Right ventricle myocardium superior (tissue), 1 donor: ENCODE measurements around the gene DOK7. TPM values are rescaled to one million over a fixed set of nuclear protein-coding genes. Genes with fewer than 3 reads are reported as not detected.

ENCODE experiments used
- ATAC-seq: fragments of 200-7000 bp; cut with Tn5 transposase; one replicate; pipeline ENCODE4 v1.9.1; 2020; ENCODE audit warnings: mild to moderate bottlenecking; ENCODE audit not compliant: poor library complexity
- DNase-seq: peaks from one replicate; pipeline ENCODE4 v3.0.0-alpha.2; 2020
- intact Hi-C: fragments of 100-400 bp; cut with DNase I; formaldehyde crosslinking; loops from one replicate; pipeline ENCODE4 v1.11.2; 2022
- total RNA-seq: library from RNA; stranded (reverse); fragmentation: NEBNext Ultra II Directional; extraction: Animal tissue kit (Norgen Biotek cat#: 25700); gene quantifications from one replicate; pipeline ENCODE4 v1.2.1, GENCODE V29; 2021
- donor health status: DM: no; HTN: yes; CAD: no; lungs with severe emphysema.

The DOK7 gene
- total RNA-seq, 1 donor from 2014 or later, result 33.7 TPM

- DNase-seq (no peak), ATAC-seq (peak; percentile 11)
- intact Hi-C loops, result no loop called here
Measured at GRCh38 chr4:3479358-3480101, 16.4 kb downstream of the DOK7 start.

- intact Hi-C loops, result no loop called here
- peak; percentile 87 for DNase-seq
- ATAC-seq, result peak; percentile 33
Measured at GRCh38 chr4:3480528-3481112, 17.5 kb downstream of the DOK7 start.

GRCh38 chr4:3481113-3481531 lies 18.0 kb downstream of the DOK7 start:
- intact Hi-C loops, result no loop called here
- no peak for ATAC-seq
- no peak for DNase-seq

- ATAC-seq, result no peak
- intact Hi-C loops, result no loop called here
- DNase-seq, result no peak
Measured at GRCh38 chr4:3481783-3482393, 18.8 kb downstream of the DOK7 start.

- no peak for ATAC-seq
- intact Hi-C loops, result no loop called here
- no peak for DNase-seq
Measured at GRCh38 chr4:3482707-3483106, 19.6 kb downstream of the DOK7 start.

DNA sequence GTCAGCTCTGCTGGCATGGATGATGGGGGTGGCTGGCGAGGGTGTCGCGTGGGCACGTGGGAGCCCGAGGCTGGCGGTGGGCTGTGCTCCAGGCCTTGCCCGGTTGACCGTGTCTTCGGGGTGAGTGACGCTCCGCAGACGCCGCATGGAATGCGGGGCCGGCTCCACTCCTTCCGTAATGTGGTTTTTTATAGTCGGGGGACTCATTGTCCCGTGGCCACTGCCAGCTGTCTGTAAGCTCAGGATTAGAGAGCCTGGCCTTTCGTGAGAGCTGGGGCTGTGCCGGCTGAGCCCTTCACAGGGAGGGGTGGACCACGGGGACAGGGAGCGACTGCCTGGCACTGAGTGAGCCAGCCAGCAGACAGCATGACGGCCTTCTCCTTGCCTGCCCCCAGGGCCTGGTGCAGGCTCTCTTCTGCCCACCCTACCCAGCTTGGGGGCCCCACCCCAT lies 20.4 kb downstream of the DOK7 start:
- intact Hi-C loops, result no loop called here

GRCh38 chr4:3484057-3484973 lies 21.2 kb downstream of the DOK7 start:
- peak; percentile 73 for ATAC-seq
- intact Hi-C loops, result no loop called here
- DNase-seq, result peak; percentile 86

More for the DNA sequence above, 20.4 kb downstream of the DOK7 start:
- ATAC-seq, result peak; percentile 76
- DNase-seq, result peak; percentile 87

GRCh38 chr4:3485011-3485791 lies 22.1 kb downstream of the DOK7 start:
- DNase-seq, result no peak
- intact Hi-C loops, result no loop called here
- ATAC-seq, result no peak

DNA sequence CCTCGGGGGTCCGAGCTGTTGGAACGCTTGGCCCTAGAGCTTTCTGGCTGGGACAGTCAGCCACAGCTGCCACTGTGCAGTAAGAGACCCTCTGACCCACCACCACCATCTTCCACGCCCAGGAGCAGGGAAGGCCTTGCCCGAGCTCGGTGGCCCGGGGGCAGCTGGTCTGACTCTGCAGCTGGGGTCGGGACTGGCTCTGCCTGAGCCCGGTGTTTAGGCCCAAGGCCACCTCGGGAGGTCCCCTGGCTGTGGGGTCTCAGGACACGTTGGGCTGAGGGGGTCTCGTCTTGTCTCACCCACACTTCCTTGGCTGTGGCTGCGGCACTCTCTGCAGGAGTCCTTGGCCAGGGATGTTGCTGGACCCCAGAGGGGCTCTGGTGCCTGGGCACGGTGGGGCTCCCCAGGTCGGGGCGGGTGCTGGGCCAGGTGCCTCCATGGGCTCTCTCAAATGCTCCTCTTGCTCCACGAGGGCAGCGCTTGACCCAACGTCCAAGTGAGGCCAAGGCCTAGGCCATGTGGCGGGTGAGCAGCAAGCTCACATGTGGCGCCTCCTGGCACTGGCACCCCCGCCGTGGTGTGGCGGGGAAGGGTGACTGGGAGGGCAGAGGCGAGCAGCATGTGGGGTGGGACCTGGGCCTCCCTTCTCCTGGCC lies 22.9 kb downstream of the DOK7 start:
- no peak for DNase-seq
- ATAC-seq, result no peak
- intact Hi-C loops, result no loop called here

DNA sequence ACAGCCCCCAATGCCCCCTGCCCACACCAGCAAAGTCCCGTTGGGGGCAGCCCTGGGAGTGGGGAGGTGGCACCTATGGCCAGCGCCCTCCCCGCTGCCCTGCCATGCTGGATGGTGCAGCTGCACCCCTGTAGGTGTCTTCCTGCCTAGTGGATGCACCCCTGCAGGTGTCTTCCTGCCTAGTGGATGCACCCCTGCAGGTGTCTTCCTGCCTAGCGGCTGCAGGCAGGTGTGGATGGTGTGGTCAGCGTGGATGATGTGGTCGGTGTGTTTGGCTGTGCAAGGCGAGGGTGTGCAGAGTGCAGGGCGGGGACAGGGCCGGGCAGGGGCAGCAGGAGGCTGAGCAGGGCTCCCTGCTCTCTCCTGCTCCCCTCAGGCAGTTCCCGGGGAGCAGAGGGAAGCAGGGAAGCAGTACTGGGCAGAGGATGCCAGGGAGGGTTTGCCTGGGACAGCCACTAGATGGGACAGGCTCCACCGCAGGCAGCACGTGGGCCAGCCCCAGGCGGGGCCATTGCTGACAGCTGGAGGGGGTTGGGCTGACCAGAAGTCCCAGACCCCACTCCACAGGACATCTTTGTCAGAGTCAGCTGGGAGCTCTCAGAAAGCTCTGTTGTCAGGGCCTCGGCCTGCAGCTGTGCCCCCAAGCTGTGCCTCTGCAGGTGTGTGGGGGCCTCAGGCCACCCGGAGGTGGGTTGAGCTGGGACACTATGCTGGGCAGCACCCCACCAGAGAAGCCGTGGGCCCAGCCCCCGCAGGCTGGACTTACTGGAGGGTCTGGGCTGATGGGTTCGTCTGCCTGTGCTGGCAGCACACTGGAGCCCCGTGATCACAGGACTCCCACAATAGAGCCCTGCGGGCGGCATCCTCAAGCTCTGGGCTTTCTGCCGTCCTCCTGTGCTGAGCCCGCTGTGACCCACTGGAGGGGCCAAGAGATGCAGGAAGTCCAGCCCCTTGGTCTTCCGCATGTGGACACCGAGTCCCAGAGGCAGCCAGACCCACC lies 23.7 kb downstream of the DOK7 start:
- intact Hi-C loops, result no loop called here
- DNase-seq (no peak), ATAC-seq (no peak)

DNA sequence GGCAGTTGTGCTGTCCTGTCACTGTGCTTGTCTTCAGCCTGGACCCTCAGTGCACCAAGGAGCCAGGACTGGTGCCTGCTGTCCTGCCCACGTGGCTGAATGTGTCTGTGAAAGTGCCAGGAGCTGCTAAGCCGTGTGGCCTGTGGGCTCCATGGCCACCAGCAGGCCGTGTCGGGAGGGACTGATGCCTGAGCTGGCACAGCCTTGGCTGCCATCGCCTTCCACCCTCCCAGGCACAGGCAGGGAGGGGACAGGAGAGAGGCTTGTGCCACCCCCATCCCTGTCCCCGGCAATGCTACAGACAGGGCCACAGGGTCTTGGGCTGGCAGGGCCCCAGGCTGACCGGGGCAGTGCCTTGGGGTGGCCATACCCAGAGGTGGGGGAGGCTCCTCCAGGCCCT lies 24.8 kb downstream of the DOK7 start:
- intact Hi-C loops, result no loop called here
- ATAC-seq (no peak), DNase-seq (no peak)

DNA sequence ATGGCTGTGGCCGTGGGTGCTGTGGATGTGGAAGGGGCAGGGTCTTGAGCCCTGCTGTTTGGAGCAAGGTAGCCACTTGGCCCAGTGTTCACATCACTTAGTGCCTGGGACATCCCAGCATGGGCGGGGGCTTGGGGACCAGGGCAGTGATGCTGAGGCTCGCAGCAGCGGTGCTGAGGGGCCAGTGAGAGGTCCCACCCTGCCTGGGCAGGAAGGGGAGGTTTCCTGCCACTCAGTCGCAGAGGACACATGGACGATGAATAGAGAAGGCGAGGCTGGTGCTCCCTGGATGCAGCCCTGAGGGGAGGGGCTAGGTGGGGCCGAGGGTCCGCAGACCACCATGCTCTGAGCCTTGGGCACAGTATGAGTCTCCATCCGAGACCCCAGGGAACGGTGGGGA lies 25.7 kb downstream of the DOK7 start:
- intact Hi-C loops, result no loop called here
- ATAC-seq, result no peak
- DNase-seq, result no peak

- no peak for ATAC-seq
- DNase-seq, result no peak
- intact Hi-C loops, result no loop called here
Measured at GRCh38 chr4:3489451-3489962, 26.4 kb downstream of the DOK7 start.

GRCh38 chr4:3491681-3492405 lies 28.7 kb downstream of the DOK7 start:
- intact Hi-C loops, result no loop called here
- DNase-seq (no peak), ATAC-seq (no peak)

- DNase-seq (no peak), ATAC-seq (no peak)
- intact Hi-C loops, result no loop called here
Measured at GRCh38 chr4:3492741-3493719, 29.9 kb downstream of the DOK7 start.
